HG03571 (cell line): ENCODE data around the gene CCDC184.

Source experiments
- ATAC-seq: cut with Tn5 transposase; IDR thresholded peaks from one replicate; pipeline ENCODE4 v1.9.1; 2021; ENCODE audit not compliant: unreplicated experiment

Gene CCDC184

DNA sequence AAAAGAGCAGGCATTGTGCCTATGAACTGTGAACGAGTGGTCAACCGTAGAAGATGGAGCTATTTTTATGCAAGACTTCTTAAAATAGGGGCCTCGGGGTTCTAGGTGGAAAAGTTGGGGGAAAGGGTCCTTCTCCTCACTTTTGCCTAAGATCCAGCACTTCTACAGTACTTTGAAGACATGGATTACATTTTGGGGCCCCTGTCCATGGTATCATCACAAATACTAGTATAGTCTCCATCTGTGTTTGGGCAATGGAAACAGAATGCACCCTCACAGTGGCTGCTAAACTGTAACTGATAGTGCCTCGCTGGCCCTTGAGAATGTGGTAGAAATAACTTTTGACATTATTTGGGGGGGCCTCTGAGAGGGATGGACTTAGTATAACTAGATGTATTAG, 5.5 kb upstream of the CCDC184 start:
- no peak for ATAC-seq

DNA sequence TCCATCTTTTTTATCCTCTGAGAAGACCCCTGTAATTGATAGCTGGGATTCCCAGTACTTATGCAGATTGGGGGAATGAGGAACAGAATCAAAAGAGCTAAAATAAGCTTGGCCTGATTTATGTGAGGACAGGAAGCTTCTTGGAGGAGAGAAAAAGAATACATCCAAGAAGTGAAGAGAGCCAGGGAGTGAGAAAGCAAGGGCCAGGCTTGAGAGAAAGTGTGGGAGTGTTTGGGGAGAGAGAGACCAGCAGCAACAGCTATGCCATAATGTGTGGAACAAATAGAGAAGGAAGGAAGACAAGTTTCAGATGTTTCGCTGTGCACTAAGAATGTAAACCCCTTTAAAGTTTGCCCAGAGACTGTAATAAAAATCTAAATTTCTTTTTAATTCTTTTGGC, 4.0 kb upstream of the CCDC184 start:
- ATAC-seq = no peak

DNA sequence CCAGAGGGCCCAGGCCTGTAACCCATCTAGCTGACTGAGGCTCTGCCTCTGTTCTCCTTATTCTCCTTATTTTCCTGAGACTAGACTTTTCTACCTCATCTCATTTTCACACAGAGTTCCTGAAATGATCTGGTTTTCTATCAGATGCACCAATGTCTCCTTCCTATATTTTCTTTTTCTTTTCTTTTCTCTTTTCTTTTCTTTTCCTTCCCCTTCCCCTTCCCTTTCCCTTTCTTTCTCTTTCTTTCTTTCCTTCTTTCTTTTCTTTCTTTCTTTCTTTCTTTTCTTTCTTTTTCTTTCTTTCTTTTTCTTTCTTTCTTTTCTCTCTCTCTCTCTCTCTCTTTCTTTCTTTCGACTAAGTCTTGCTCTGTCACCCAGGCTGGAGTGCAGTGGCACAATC, 3.0 kb upstream of the CCDC184 start:
- ATAC-seq = no peak

DNA sequence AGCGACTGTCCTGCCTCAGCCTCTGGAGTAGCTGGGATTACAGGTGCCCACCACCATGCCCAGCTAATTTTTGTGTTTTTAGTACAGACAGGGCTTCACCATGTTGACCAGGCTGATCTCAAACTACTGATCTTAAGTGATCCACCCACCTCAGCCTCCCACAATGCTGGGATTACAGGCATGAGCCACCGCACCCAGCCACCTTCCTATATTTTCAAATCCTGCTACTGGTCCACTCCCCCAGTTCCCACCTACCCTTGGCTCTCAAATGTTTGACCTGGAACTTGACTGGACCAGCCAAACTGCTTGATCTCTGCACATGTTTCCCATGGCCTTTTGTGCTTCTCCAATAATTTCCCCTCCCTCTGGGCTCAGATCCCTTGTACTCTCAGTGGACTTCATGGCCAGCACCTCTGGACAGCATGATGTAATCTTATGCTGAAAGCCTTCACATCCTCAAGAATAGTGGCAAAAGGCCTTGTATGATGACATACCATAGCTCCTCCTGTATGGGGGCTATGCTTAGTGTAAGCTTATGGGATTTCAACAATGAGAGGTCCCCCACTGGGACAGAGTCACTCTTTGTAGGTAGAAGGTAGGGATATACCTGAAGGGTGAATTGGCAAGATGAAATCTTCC, 2.5 kb upstream of the CCDC184 start:
- ATAC-seq = no peak

DNA sequence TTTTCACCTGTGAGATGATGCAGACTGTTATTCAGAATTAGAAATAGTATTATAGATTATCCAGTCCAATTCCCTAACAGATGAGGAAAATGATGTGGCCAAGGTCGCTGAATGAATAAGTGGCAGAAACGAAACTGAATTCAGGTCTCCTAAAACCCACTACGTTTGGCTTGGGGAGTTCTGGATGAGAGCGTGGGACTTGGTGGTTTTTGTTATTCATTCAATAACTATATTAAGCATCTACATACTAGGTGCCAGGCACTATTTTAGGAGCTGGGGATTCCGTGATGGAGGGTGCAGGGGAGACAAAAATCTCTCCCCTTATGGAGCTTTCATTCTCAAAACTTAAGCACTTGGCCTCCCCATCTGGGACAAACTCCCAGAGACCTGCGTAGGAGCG, 813 bp upstream of the CCDC184 start:
- ATAC-seq = no peak

DNA sequence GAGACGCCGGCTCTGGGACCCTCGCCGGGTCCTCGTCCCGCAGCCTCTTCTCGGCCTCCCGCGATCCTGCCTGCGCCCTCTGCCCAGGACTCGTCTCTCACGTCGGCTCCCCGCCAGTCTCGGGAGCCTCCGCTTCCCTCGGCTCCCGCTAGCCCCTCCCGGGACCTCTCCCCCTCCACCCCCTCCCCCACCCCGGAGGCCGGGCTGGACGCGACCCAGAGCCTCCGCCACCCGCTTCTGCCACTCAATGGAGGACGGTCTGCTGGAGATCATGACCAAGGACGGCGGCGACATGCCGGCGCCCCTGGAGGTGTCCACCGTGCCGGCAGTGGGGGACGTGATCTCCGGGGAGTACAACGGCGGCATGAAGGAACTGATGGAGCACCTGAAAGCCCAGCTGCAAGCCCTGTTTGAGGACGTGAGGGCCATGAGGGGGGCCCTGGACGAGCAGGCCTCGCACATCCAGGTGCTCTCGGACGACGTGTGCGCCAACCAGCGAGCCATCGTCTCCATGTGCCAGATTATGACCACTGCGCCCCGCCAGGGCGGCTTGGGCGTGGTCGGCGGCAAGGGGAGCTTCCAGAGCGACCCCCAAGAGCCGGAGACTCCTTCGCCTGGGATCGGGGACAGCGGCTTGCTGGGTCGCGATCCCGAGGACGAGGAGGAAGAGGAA, 568 bp downstream of the CCDC184 start:
- no peak for ATAC-seq

DNA sequence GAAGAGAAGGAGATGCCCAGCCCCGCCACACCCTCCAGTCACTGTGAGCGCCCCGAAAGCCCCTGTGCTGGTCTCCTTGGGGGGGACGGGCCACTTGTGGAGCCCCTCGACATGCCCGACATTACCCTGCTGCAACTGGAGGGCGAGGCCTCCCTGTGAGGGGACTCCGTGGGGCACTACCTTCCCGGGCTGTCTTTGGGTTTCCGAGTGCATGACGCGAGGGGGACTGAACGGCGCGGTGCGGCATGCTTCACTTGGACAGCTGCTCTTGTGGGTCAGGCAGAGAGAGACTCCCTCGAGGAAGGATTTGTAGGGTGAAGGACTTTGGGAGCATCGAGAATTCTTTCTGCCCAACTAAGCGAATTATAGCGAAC, 1.1 kb downstream of the CCDC184 start:
- ATAC-seq = no peak

DNA sequence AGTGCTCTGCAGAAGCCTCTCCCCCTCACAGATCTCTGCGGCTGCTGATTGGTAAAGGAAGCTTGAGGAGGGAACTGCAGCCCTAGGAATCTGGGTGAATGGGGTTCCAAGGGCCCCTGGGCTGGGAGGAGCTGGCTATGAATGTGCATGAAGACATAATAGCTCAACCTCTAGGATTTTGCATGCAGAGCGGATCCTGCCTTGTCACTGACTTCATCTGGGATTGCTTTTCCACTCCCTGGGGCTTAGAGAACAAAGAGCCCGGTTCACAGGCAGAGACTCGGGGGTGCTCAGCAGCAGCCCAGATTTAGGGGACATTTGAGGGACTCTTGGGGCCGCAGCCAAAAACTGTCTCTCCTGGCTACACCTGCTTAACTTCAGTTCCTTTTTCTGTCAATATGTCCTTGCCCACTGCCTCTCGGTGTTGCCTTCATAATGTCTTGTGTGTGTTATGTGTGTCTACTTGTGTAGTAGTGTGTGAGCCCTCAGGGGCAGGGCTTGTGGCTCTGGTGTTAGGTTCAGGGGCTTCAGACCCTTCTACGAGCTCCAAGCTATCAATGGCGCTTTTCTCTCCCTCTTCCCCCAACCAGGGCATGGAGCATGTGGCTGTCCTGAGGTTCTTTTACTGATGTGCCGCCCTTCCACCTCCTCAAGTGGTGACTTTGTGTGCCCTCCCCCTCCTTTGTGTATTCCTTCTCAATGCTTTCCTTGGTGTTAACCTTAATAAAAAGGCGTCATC, 1.9 kb downstream of the CCDC184 start:
- no peak for ATAC-seq

DNA sequence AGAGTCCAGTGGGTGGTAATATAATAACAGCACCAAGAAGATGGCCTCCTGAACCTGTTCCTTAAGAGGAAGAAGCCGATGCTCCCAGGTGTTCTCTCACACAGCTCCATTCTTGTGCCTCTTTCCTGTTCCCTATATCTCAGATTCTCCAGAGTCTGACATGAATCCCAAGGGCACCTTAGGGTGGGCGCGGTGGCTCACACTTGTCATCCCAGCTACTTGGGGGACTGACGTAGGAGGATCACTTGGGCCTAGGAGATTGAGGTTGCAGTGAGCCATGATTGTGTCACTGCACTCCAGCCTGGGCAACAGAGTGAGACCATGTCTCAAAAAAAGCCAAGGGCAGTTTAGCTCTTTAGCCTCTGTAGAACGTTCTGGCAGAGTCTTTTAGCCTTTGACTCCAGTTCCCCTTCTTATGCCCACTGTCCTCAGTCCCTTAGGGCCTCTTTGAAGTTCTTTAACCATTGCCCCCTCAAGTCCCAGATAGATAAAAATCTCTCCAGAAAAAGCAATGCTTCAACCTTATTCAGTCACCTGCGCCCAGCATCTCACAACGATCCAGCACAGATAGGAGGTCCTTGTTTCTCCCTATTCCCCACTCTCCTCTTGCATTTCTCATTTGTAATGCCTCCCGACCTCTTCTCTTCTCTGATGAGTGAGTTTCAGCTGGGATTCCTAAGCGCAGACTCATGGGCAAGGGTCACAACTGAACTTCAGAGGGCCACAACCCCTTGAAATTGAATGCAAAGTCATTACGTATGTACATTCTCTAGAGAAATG, 4.7 kb downstream of the CCDC184 start:
- no peak for ATAC-seq

DNA sequence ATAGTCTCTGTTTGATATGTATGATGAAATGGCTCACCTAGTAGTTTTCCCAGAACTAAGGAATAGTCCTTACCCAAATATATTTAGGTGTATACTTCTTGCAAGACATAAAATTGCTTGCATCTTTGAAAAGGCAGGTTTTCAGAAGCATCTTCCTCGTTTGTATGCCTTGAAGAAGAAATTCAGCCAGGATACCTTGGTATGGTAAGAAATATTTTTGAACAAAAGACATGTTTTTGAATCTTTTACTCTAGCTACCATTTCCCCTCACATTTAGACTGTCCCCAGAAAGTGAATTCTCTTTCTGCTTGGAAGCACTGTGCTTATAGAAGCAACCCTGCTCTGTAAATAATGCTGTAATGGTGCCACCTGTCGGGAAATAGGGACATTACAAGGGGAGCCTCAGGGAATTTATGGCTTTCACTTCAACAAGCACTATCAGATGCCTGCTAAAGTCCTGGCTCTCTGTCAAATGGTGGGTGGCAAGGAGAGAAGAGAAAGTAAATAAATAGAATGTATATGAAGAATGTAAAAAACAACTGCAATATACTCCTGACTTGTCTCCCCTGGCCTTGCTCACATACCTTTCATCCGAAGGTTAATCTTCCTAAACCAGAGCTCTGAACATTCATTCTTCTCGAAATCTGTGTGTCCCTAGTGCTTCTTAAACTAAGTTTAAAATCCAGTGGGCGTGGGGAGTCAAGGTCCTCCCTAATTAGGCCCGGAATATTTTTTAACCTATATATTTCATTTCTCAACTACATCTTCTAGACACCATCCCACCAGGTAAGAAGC, 6.1 kb downstream of the CCDC184 start:
- ATAC-seq = no peak

DNA sequence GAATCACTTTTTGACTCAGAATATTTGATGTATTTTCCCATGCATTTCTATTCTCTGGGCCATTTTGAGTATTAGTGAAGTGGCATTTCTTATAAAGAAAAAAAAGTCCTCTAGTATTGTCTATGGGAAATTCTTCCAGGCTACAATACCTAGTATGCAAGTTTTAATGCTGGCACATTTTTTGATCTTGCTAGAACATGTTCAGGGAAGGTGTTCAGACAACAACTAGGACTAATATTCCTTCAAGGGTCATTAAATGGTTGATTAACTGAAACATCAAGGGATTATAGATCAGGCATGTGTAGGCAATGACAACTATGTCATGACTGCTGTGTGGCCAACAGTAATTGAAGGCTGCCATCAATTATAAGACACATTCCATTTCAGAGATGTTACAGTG, 7.7 kb downstream of the CCDC184 start:
- no peak for ATAC-seq

DNA sequence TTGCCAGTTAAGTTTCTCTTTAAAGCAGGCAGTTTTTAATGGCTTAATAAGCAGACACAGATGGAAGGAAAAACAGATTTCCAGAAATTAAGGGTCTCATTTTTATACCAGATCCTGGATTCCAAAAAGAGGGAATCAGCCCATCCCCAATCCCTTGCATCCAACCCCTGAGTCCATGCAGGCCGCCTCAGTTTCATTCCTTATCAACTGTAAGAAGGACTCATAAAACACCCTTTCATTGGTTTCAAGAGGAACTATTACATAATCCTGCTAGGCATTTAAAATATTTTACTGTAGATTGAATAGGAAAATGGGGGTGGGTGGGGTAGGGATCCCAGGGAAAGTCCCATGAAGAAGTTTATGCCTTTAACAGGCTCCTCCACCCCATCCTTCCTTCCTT, 9.4 kb downstream of the CCDC184 start:
- no peak for ATAC-seq

DNA sequence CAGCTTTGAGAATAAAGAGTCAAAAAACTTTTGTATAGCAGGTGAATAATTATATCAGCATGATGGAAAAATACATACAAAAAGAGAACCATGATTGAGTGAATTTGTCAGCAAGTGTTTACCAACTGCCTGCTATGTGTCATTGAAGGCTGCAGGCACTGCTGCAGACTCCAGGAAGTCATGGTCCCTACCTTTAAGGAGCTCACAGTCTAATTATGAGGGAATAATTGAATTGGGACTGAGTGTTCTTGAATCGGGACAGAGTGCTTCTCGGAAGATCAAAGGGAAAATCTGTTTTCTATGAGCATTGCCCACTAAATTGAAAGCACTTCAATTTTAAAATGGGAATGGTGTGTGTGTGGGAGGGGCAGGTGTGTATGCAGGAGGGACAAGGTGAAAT, 10.2 kb downstream of the CCDC184 start:
- ATAC-seq = no peak

DNA sequence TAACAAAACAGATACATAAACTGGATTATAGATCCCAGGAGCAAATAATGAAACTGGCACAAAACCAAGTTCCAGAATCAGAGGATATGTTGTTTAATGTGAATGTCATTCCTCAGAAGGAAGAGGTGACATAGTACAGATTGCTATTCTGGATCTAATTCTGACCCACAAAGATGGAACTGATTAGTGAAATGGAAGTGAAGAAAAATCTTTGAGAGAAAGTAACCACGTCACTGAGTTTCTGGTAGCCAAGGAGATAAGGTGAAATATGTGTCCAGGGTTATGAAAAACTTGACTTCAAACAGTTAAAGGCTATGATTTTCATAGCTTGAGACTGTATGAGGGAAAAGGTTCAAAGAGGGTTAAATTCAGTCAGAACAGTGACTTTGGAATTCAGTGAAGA, 11.4 kb downstream of the CCDC184 start:
- no peak for ATAC-seq

DNA sequence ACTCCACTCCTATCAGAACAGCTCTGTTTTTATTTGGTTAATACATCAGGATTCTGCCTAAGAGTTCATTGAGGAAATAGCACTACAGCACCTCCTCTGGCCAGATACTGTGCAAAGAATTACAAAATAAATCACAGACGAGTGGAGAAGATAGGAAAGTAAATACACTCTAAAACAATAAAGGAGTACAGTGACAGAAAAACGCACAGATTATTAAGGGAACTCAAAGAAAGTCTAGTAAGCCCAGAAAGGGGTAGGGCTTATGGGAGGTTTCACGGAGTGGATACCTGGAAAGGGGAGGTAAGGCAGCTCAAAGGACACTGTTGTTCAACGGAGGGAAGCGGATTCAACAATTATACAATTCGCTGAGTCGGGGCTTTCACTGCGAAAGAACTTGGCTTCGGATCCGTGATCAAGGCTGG, 14.1 kb downstream of the CCDC184 start:
- ATAC-seq = peak; percentile 3

DNA sequence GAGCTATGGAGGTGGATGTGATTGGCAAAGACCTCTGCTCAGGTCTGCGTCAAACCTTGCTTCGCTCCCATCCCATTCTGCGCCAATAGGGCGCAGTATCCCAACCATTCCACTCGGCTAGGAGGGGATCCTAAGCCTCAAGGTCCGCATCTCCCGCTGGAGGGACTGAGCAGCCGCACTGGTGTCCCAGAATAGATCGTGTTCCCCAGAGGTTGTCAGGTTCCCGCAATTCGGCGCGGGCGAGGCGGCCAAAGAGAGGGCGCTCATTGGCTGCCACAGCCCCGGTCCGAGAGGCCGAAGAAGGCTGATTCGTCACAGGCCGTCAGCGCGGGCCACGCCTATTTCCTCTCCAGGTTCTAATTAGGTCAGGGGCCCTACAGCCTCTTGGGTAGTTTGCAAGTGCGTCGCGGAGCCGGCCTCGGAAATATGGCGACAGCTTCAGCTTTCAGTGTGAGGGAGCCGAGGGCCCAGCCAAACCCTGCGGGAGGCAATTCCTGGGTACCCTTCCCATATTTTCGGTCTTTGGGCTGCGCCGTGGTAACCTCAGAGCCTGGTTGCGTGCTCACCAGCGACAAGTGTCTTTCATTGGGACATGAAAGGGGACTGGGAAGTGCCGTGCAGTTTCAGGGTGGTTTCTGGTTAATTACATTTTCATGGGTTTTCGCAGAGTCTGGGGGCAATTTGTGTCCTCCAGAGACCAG, 14.7 kb downstream of the CCDC184 start:
- peak; percentile 100 for ATAC-seq

DNA sequence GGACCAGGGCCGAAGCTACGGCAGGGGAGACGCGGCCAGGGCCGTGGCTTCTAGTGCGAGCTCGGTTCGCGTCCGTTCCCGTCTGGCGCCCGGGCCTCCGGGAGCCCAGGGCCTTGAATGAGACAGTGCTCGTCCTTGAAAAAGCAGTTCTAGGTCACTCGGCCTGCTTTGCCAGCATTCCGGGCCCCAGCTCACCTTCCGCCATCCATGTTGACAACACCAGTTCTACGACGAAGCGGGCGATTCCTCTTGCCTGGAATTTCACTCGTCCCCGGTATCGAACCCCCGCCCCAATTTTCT, 15.2 kb downstream of the CCDC184 start:
- peak; percentile 19 for ATAC-seq

DNA sequence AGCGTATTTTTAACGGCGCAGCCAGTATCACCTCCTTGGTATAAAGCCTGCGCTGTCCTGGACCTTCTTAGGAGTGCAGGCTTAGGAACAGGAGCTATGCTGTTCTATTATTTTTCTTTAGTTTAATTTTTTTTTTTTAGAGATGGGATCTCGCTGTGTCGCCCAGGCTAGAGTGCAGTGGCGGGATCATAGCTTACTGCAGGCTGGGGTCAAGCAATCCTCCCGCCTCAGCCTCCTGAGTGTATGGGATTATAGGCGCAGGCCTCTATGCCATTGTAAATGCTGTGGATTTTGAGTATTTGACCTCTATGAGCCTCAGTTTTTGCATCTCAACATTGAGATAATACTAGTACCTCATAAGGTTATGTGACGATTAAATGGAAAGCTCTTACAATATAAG, 15.5 kb downstream of the CCDC184 start:
- no peak for ATAC-seq

DNA sequence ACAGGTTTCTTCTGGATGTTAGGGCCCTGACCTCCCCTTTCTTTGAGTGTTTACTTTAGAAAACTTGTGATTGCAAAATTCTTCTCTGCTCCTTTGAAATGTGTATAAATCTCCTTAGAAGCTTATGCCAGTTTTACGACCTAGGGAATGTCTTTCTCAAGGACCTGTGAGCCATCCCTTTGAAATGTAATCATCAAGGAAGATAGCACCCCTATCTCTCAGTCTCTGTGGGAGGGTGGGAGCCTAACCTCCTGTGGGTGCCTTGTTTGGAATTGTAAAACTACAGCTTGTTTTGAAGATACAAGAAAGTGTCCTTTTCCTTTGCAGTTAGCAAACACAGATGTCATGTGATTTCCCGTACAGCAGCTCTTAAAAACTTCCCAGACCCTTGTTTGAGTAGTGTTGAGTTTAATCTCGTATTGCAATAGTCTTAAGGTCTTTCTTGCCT, 16.4 kb downstream of the CCDC184 start:
- no peak for ATAC-seq

DNA sequence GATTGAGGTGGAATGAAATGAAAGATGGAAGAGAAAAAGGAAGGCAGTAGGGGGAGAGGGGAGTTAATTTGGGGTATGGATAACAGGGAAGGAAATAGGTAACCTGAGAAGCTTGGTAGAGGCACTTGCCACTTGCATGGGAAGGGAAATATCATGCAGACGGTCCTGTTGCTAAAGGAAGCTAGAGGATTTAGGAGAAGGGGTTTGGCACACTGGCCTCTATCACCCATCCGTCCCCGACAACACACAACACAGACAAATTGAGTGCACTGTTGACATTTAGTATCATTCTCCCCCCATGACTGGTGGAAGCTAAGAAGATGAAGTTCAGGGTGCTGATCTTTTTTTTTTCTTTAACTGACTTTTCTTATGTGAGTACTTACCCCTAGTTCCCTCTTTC, 17.6 kb downstream of the CCDC184 start:
- no peak for ATAC-seq
